ENCODE data around the gene PUSL1. TPM values are rescaled to one million over a fixed set of nuclear protein-coding genes. Genes with fewer than 3 reads are reported as not detected.
A peak's percentile ranks its signal among the peaks of the same experiment; 100 is the strongest.

Gene PUSL1
- total and polyA plus RNA-seq, 2 of the 13 experiments (the other 11 are each of a cell fraction or from before 2014, with no cell fraction given) = 8.3 to 22.2 TPM

- TF ChIP-seq ZGPAT (CRISPR knock-in tag; IDR thresholded peaks at IDR 0.05) (peak; percentile 78; the same call in 1 of the 2 replicates), ZSCAN31 (CRISPR knock-in tag; IDR thresholded peaks at IDR 0.05; ENCODE audit: low read depth) (peak; percentile 84), ELF1 (CRISPR knock-in tag; IDR thresholded peaks at IDR 0.05) (peak; percentile 73), NR0B2 (CRISPR knock-in tag; IDR thresholded peaks at IDR 0.05) (peak; percentile 9; the same call in 1 of the 2 replicates), NFATC3 (CRISPR knock-in tag; IDR thresholded peaks at IDR 0.05) (peak; percentile 32; the same call in 1 of the 2 replicates), CEBPG (CRISPR knock-in tag; IDR thresholded peaks at IDR 0.05) (0 out of 2 replicates have a peak, but pooled peaks have one; percentile 16)
Observed at GRCh38 chr1:1324524-1325287, 16.3 kb downstream of the PUSL1 start, which contains the start of the genes CPTP and INTS11 (continued).

GRCh38 chr1:1325288-1326074 is 17.1 kb downstream of the PUSL1 start:
- peak; percentile 10 for ATAC-seq
- Histone ChIP-seq H4K20me1 (ENCODE audit: insufficient read depth, low read length) (peaks cover 5% of the 10 kb centered on the region; the same call in 1 of the 2 replicates), H3K79me2 (ENCODE audit: insufficient read depth, low read length) (peaks cover 45% of the 10 kb centered on the region), H3K27ac (ENCODE audit: extremely low read length, insufficient read depth, low read length) (peak overlapping the region; percentile 77), H3K36me3 (replicated peaks in 1 of 2; ENCODE audit: control insufficient read depth in 1 of 2, insufficient read depth in 2 of 2, low read length in 2 of 2) (peaks cover 3 to 5% of the 10 kb centered on the region in 2 experiments; a peak in 2 of 5 replicates), H3K4me1 (ENCODE audit: insufficient read depth, low read length) (peaks cover 30% of the 10 kb centered on the region), H3K9me3 (ENCODE audit: low read length) (no peaks in the 10 kb centered on the region), H3K4me3 (replicated peaks in 1 of 3; ENCODE audit: insufficient read depth in 1 of 3, low read depth in 2 of 3, low read length in 3 of 3) (peak overlapping the region; percentile 68 to 96 (median 95)), H3K4me2 (ENCODE audit: low read depth, low read length) (peak overlapping the region; percentile 98), H2AFZ (ENCODE audit: low read length) (no peak overlapping the region), H3K9ac (ENCODE audit: insufficient read depth, low read depth, low read length) (peak overlapping the region; percentile 90), H3K27me3 (ENCODE audit: control insufficient read depth in 1 of 2, insufficient read depth in 2 of 2, low read length in 2 of 2) (no peaks in the 10 kb centered on the region)
- BruUV-seq (replicated peaks) = no TSS peak
- 0% methylated on average over 3 of the region's 16 CpGs for WGBS (ENCODE audit: low lambda C conversion rate)
- ChIA-PET POLR2A (interaction anchor here (1.0 to 1.4 kb wide), 4 partner anchors 10 to 46 kb away, joined by 3 to 4 read pairs (median 3); no protein-coding TSS in a partner anchor), CTCF (ENCODE audit: low intra/inter-chr PET ratio, low total read pairs) (no interaction called here)
- no peak for FAIRE-seq
- in situ Hi-C loops (cut with HindIII; ENCODE audit: extremely low pct_ligation_motif_present, low pct_unique_long_range_greater_than_20kb) (no loop called here), intact Hi-C loops (cut with micrococcal nuclease; ENCODE audit: unreplicated experiment) (loop anchor here (2.0 kb wide), 1 partner anchor 19 kb away; no protein-coding TSS in a partner anchor)
- no peak for DNase-seq (ENCODE audit: low spot score)
- TF ChIP-seq CAMTA2 (CRISPR knock-in tag; IDR thresholded peaks at IDR 0.05; ENCODE audit: borderline replicate concordance) (no peak), ZMYM4 (CRISPR knock-in tag; IDR thresholded peaks at IDR 0.05) (no peak), ATF7 (IDR thresholded peaks at IDR 0.05) (no peak), ATF7 (CRISPR knock-in tag; IDR thresholded peaks at IDR 0.05) (0 out of 2 replicates have a peak, but pooled peaks have one; percentile 9), NRL (CRISPR knock-in tag; IDR thresholded peaks at IDR 0.05; ENCODE audit: borderline replicate concordance) (no peak), REPIN1 (CRISPR knock-in tag; IDR thresholded peaks at IDR 0.05; ENCODE audit: borderline replicate concordance, low read depth) (no peak), ZNF691 (CRISPR knock-in tag; IDR thresholded peaks at IDR 0.05; ENCODE audit: borderline replicate concordance, low read depth) (0 out of 2 replicates have a peak, but pooled peaks have one; percentile 52), MYC (CRISPR knock-in tag; IDR thresholded peaks at IDR 0.05; ENCODE audit: borderline replicate concordance) (0 out of 2 replicates have a peak, but pooled peaks have one; percentile 7), TAF15 (IDR thresholded peaks at IDR 0.05; ENCODE audit: low read depth, low read length, poor library complexity, severe bottlenecking) (no peak), ZSCAN25 (CRISPR knock-in tag; IDR thresholded peaks at IDR 0.05) (no peak)

Measured in HepG2 (cell line).